Prostate gland (tissue), 2 donors: Measurements from ENCODE around the gene MLYCD. TPM values are rescaled to one million over a fixed set of nuclear protein-coding genes. Genes with fewer than 3 reads are reported as not detected.

Source experiments
- DNase-seq: peaks from one replicate; pipeline ENCODE4 v3.0.0-alpha.2; 2019; ENCODE audit warnings: low spot score
- H3K27ac ChIP-seq, 2 donors: fragments of 200-600 bp; sonication (generic); 2 replicates each; pipeline ENCODE4 v1.5.1; 2017 to 2019
- H3K27me3 ChIP-seq: fragments of 200-600 bp; sonication (generic); replicated peaks from 2 replicates; pipeline ENCODE4 v1.5.1; 2019; ENCODE audit not compliant: insufficient read depth
- H3K36me3 ChIP-seq, 2 donors: fragments of 200-600 bp; sonication (generic); 1 replicate in 1 of 2; 2 replicates in 1 of 2; pipeline versions ENCODE4 v1.5.1 to v1.8.1; 2017 to 2019
- H3K4me1 ChIP-seq: fragments of 200-600 bp; sonication (generic); replicated peaks from 2 replicates; pipeline ENCODE4 v1.5.1; 2019
- H3K4me3 ChIP-seq, 2 donors: fragments of 200-600 bp; sonication (generic); 2 replicates each; pipeline ENCODE4 v1.5.1; 2017 to 2019
- H3K9me3 ChIP-seq: fragments of 200-600 bp; sonication (generic); 2 replicates; pipeline ENCODE4 v1.5.1; 2017
- CTCF ChIP-seq, 4 experiments: fragments of 200-600 bp in 2 of 4; fragments of 450-650 bp in 2 of 4; sonication (generic) in 2 of 4; IDR thresholded peaks; 1 replicate in 3 of 4; 2 replicates in 1 of 4; pipeline ENCODE4 v1.5.1; 2016 to 2019; ENCODE audit warnings: antibody characterized with exemption in 4 of 4, mild to moderate bottlenecking in 2 of 4, moderate library complexity in 2 of 4
- POLR2A ChIP-seq: fragments of 450-650 bp; IDR thresholded peaks from one replicate; pipeline ENCODE4 v1.6.1; 2016; ENCODE audit warnings: antibody characterized with exemption, mild to moderate bottlenecking
- POLR2AphosphoS5 ChIP-seq: sonication (generic); formaldehyde crosslinking; IDR thresholded peaks from one replicate; pipeline ENCODE4 v1.6.1; 2017; ENCODE audit warnings: antibody characterized with exemption
- WGBS: methylation state at CpG from one replicate; pipeline ENCODE4 v1.1.5; 2018; 5-methylcytosine and 5-hydroxymethylcytosine counted together
- intact Hi-C: fragments of 100-400 bp; cut with DNase I; formaldehyde crosslinking; loops from one replicate; pipeline ENCODE4 v1.14.2; 2022
- total RNA-seq, 2 donors: library from RNA; depleted of rRNA; stranded (reverse); fragments of >200 nt; gene quantifications; one replicate each; pipeline ENCODE4 v1.1.0, GENCODE V29; 2016

MLYCD gene
- total RNA-seq, 2 donors from 2014 or later, result 6.5 to 16.7 TPM

- intact Hi-C loops, result no loop called here
- peaks cover 11 to 29% of the 10 kb centered on the region in 2 donors for H3K36me3 ChIP-seq
- TF ChIP-seq POLR2AphosphoS5, result no peak
- no peak for TF ChIP-seq POLR2A
- no peak for TF ChIP-seq CTCF (IDR thresholded peaks at IDR 0.05)
- no peak overlapping the region for H3K4me3 ChIP-seq
- H3K27ac ChIP-seq, result no peak overlapping the region
- no peaks in the 10 kb centered on the region for H3K27me3 ChIP-seq
- DNase-seq, result no peak
- H3K4me1 ChIP-seq, result no peaks in the 10 kb centered on the region
- H3K9me3 ChIP-seq, result no peaks in the 10 kb centered on the region
- WGBS, result 91% methylated on average over 18 of the region's 21 CpGs
These were observed 15.3 kb downstream of the MLYCD start for GRCh38 chr16:83914091-83914710.

GRCh38 chr16:83915081-83915480, 16.2 kb downstream of the MLYCD start:
- intact Hi-C loops, result no loop called here
- Histone ChIP-seq H3K9me3 (no peaks in the 10 kb centered on the region), H3K4me1 (no peaks in the 10 kb centered on the region), H3K27ac (no peak overlapping the region), H3K4me3 (no peak overlapping the region), H3K27me3 (no peaks in the 10 kb centered on the region), H3K36me3 (peaks cover 11 to 29% of the 10 kb centered on the region in 2 donors)
- TF ChIP-seq POLR2A (no peak), POLR2AphosphoS5 (no peak), CTCF (IDR thresholded peaks at IDR 0.05) (no peak)
- no peak for DNase-seq
- WGBS, result 88% methylated on average over 22 of the region's 22 CpGs

- intact Hi-C loops, result no loop called here
- 92% methylated on average over 14 of the region's 14 CpGs for WGBS
- H3K27ac ChIP-seq, result no peak overlapping the region
- H3K36me3 ChIP-seq, result peaks cover 11 to 29% of the 10 kb centered on the region in 2 donors
- H3K4me3 ChIP-seq, result no peak overlapping the region
- H3K4me1 ChIP-seq, result no peaks in the 10 kb centered on the region
- H3K27me3 ChIP-seq, result no peaks in the 10 kb centered on the region
- no peak for TF ChIP-seq POLR2AphosphoS5
- no peak for TF ChIP-seq CTCF (IDR thresholded peaks at IDR 0.05)
- no peak for TF ChIP-seq POLR2A
- DNase-seq, result no peak
- no peaks in the 10 kb centered on the region for H3K9me3 ChIP-seq
These were observed 16.6 kb downstream of the MLYCD start for GRCh38 chr16:83915491-83915890.

GRCh38 chr16:83917152-83918120, 18.5 kb downstream of the MLYCD start:
- H3K36me3 ChIP-seq, result peaks cover 11 to 24% of the 10 kb centered on the region in 2 donors
- no peak overlapping the region for H3K27ac ChIP-seq
- no peaks in the 10 kb centered on the region for H3K27me3 ChIP-seq
- H3K9me3 ChIP-seq, result no peaks in the 10 kb centered on the region
- H3K4me3 ChIP-seq, result no peak overlapping the region
- intact Hi-C loops, result no loop called here
- WGBS, result 96% methylated on average over 51 of the region's 51 CpGs
- no peak for DNase-seq
- H3K4me1 ChIP-seq, result no peaks in the 10 kb centered on the region
- TF ChIP-seq CTCF (IDR thresholded peaks at IDR 0.05) (no peak), POLR2A (no peak), POLR2AphosphoS5 (no peak)
